Measurements from ENCODE around the gene RILP. TPM values are rescaled to one million over a fixed set of nuclear protein-coding genes. Genes with fewer than 3 reads are reported as not detected.

RILP gene
- total and polyA plus RNA-seq, 10 of the 15 experiments (the other 5 are each of a cell fraction or from before 2014, with no cell fraction given): 0.60 to 6.1 (median 3.3) TPM; not detected in 1

GRCh38 chr17:1639549-1640180 lies 10.0 kb downstream of the RILP start:
- no peaks in the 10 kb centered on the region for H4K20me1 ChIP-seq (ENCODE audit: control insufficient read depth, insufficient read depth)
- FAIRE-seq (no peak), ATAC-seq (no peak), DNase-seq (ENCODE audit: low read depth, low spot score) (no peak)
- intact Hi-C loops (cut with micrococcal nuclease; ENCODE audit: unreplicated experiment): loop anchor here (10.0 kb wide), 1 partner anchor 365 kb away; the partner anchor contains the start of genes BHLHA9 and TRARG1
- TF ChIP-seq MLLT1 (IDR thresholded peaks at IDR 0.05) (no peak), MTA3 (IDR thresholded peaks at IDR 0.05; ENCODE audit: borderline replicate concordance, low read length) (no peak), ESRRA (IDR thresholded peaks at IDR 0.05; ENCODE audit: low read length) (no peak), YY1 (IDR thresholded peaks at IDR 0.05; ENCODE audit: low read depth, low read length) (no peak), TCF7 (IDR thresholded peaks at IDR 0.05; ENCODE audit: borderline replicate concordance) (no peak), KLF5 (IDR thresholded peaks at IDR 0.05; ENCODE audit: partially characterized antibody) (no peak), IKZF1 (conservative IDR thresholded peaks at IDR 0.05) (no peak)
- no peak overlapping the region for H3K4me2 ChIP-seq (ENCODE audit: control insufficient read depth, insufficient read depth)
- peaks cover 1% of the 10 kb centered on the region; the same call in 1 of the 2 replicates for H3K79me2 ChIP-seq (ENCODE audit: control insufficient read depth, insufficient read depth, low read length)
- 65% methylated on average over 8 of the region's 11 CpGs for WGBS (ENCODE audit: insufficient coverage, insufficient replicate concordance, low lambda C conversion rate, missing lambda C conversion rate)
- H3K9ac ChIP-seq (ENCODE audit: control insufficient read depth, insufficient read depth, low read length): no peak overlapping the region
- BruUV-seq (replicated peaks): no TSS peak
- RAD21 ChIA-PET (ENCODE audit: unreplicated experiment): interaction anchor here (0.7 kb wide), 1 partner anchor 62 kb away, joined by 3 read pairs; no protein-coding TSS in a partner anchor
- no peaks in the 10 kb centered on the region for H3K27me3 ChIP-seq (replicated peaks in 1 of 2; ENCODE audit: control insufficient read depth in 2 of 2, insufficient read depth in 2 of 2, low read length in 1 of 2)
- H2AFZ ChIP-seq (ENCODE audit: control insufficient read depth, low read depth, low read length): no peak overlapping the region
- no peak overlapping the region for H3K27ac ChIP-seq (ENCODE audit: control insufficient read depth, insufficient read depth)
- H3K4me3 ChIP-seq: no peak overlapping the region
- SMC1A ChIA-PET (ENCODE audit: uncharacterized antibody, unreplicated experiment): no interaction called here
- in situ Hi-C loops (cut with MboI): no loop called here
- POLR2A ChIA-PET: no interaction called here
- H3K4me1 ChIP-seq (ENCODE audit: control insufficient read depth, insufficient read depth, low read length): peaks cover 12% of the 10 kb centered on the region
- H3K36me3 ChIP-seq (ENCODE audit: control insufficient read depth in 2 of 2, insufficient read depth in 2 of 2, low read length in 1 of 2): no peaks in the 10 kb centered on the region
- CTCF ChIA-PET: interaction anchor here (1.1 kb wide), 1 partner anchor 452 kb away, joined by 3 read pairs; no protein-coding TSS in a partner anchor
- no peaks in the 10 kb centered on the region for H3K9me3 ChIP-seq (replicated peaks; ENCODE audit: control insufficient read depth, insufficient read depth, low read length)

Data from GM12878 (cell line).